Epithelial cell of esophagus (primary cell): ENCODE results near the gene PCSK6.
"Not testable (repeated sequence)": the region's sequence is repeated elsewhere in the genome, so short reads cannot be mapped to it uniquely, and the experiment has no call there.

Source experiments
- DNase-seq: peaks from one replicate; pipeline ENCODE4 v3.0.0; 2010; ENCODE audit warnings: low read depth
- H3K4me3 ChIP-seq: 2 replicates; pipeline ENCODE4 v1.5.1; 2011; ENCODE audit warnings: mild to moderate bottlenecking, low read length, control low read depth
- CTCF ChIP-seq: IDR thresholded peaks from 2 replicates; pipeline ENCODE4 v1.5.1; 2011; ENCODE audit warnings: low read depth, mild to moderate bottlenecking, low read length, control low read depth, inconsistent platforms; ENCODE audit not compliant: insufficient read depth; ENCODE audit errors: missing control alignments

Gene PCSK6

DNA sequence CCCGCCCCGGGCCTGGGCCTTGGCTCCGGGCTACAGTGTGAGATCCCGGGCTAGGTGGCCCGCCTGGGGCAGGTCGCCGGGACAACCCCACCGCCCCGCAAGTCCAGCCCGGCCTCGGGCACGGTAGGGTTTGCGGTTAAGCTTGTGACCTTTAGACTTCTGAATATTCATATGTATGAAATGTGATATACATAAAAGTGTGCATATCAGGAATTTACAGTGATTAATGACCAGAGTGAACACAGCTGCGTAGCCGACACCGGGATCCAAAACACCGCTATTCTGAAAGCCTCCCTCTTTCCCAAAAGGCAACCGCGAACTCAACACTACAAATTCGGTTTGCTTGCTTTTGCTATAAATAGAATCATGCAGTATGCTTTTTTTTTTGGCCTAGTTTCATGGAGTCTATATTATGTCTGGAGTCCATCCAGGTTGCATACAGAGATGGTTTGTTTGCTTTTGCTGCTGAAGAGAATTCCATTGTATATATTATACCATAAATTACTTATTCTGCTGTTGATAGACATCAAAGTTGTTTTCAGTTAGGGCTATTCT, 193.8 kb downstream of the PCSK6 start:
- no peak for DNase-seq
- peak overlapping the region; percentile 95 for H3K4me3 ChIP-seq
- no peak for TF ChIP-seq CTCF

GRCh38 chr15:101294731-101295606, 194.5 kb downstream of the PCSK6 start, which contains the start of gene SNRPA1:
SNRPA1 (minus strand) TSS chr15:101295248; CDS start chr15:101295178, 70 bp downstream.
- DNase-seq = peak; percentile 97
- no peak for TF ChIP-seq CTCF
- H3K4me3 ChIP-seq = peak within 1 kb of the TSS; percentile 95

- peak; percentile 21 for DNase-seq
- peak overlapping the region; percentile 95 for H3K4me3 ChIP-seq
- no peak for TF ChIP-seq CTCF
Observed at GRCh38 chr15:101293122-101293521, 196.4 kb downstream of the PCSK6 start.

GRCh38 chr15:101288905-101289513, 200.5 kb downstream of the PCSK6 start:
- H3K4me3 ChIP-seq = no peak overlapping the region
- peak; percentile 70 for DNase-seq
- TF ChIP-seq CTCF = peak; percentile 68

GRCh38 chr15:101287342-101287741, 202.2 kb downstream of the PCSK6 start:
- H3K4me3 ChIP-seq, DNase-seq: not testable (repeated sequence)

GRCh38 chr15:101286471-101287114, 202.9 kb downstream of the PCSK6 start:
- DNase-seq = no peak
- no peak for TF ChIP-seq CTCF
- no peak overlapping the region for H3K4me3 ChIP-seq

DNA sequence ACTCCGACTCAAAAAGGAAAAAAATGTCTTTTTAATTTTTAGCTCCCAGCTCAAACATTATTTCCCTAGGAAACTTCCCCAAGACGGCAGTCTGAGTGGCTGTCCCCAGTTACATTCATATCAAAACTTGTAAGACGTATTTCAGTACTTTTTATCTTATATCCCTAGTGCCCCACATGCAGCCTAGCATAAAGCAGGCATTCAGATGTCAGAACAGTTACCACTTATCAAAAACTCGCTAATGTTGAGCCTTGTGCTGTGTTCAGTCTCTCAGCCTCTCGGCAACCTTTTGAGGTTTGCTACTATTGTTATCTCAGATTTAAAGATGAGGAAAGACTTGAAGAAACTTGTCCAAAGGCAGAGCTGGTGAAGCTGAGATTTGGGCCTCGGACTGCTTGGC, 205.6 kb downstream of the PCSK6 start:
- H3K4me3 ChIP-seq = no peak overlapping the region
- no peak for DNase-seq
- no peak for TF ChIP-seq CTCF
